Islet of Langerhans (tissue), 1 donor: ENCODE data around the gene NRG3.
"Not testable (repeated sequence)": the region's sequence is repeated elsewhere in the genome, so short reads cannot be mapped to it uniquely, and the experiment has no call there.

Source experiments
- FAIRE-seq: peaks from one replicate; lab custom pipeline; 2011; peaks lifted over from hg19 to GRCh38; lab: Jason Lieb, UNC

NRG3 gene

GRCh38 chr10:82591421-82591820 lies 716.4 kb downstream of the NRG3 start:
- no peak for FAIRE-seq

GRCh38 chr10:82597840-82598239 lies 722.8 kb downstream of the NRG3 start:
- no peak for FAIRE-seq

GRCh38 chr10:82609845-82610244 lies 734.9 kb downstream of the NRG3 start:
- FAIRE-seq: no peak

GRCh38 chr10:82618007-82618406 lies 743.0 kb downstream of the NRG3 start:
- FAIRE-seq: no peak

GRCh38 chr10:82621680-82622079 lies 746.7 kb downstream of the NRG3 start:
- FAIRE-seq: no peak

- no peak for FAIRE-seq
Observed at GRCh38 chr10:82622479-82622878, 747.5 kb downstream of the NRG3 start.

- FAIRE-seq: peak; percentile 41
Observed at GRCh38 chr10:82625512-82626189, 750.7 kb downstream of the NRG3 start.

GRCh38 chr10:82628373-82628772 lies 753.4 kb downstream of the NRG3 start:
- no peak for FAIRE-seq

- no peak for FAIRE-seq
Observed at GRCh38 chr10:82643076-82643475, 768.1 kb downstream of the NRG3 start.

- FAIRE-seq: no peak
Observed at GRCh38 chr10:82643601-82644000, 768.6 kb downstream of the NRG3 start.

- no peak for FAIRE-seq
Observed at GRCh38 chr10:82645221-82645620, 770.2 kb downstream of the NRG3 start.

- FAIRE-seq: no peak
Observed at GRCh38 chr10:82653244-82654155, 778.5 kb downstream of the NRG3 start.

GRCh38 chr10:82660205-82660604 lies 785.2 kb downstream of the NRG3 start:
- FAIRE-seq: no peak

- FAIRE-seq: peak; percentile 9
Observed at GRCh38 chr10:82660986-82661385, 786.0 kb downstream of the NRG3 start.

GRCh38 chr10:82661701-82662100 lies 786.7 kb downstream of the NRG3 start:
- no peak for FAIRE-seq

- no peak for FAIRE-seq
Observed at GRCh38 chr10:82668221-82668895, 793.4 kb downstream of the NRG3 start.

GRCh38 chr10:82674036-82674435 lies 799.0 kb downstream of the NRG3 start:
- FAIRE-seq: no peak

- not testable (repeated sequence) for FAIRE-seq
Observed at GRCh38 chr10:82677932-82678331, 802.9 kb downstream of the NRG3 start.

- FAIRE-seq: not testable (repeated sequence)
Observed at GRCh38 chr10:82678451-82678850, 803.5 kb downstream of the NRG3 start.

GRCh38 chr10:82680608-82681007 lies 805.6 kb downstream of the NRG3 start:
- no peak for FAIRE-seq

GRCh38 chr10:82683945-82684344 lies 809.0 kb downstream of the NRG3 start:
- no peak for FAIRE-seq

- FAIRE-seq: no peak
Observed at GRCh38 chr10:82685087-82685486, 810.1 kb downstream of the NRG3 start.

- FAIRE-seq: no peak
Observed at GRCh38 chr10:82691211-82691610, 816.2 kb downstream of the NRG3 start.
